GM21576 (cell line): ENCODE measurements around the gene CLPTM1L.
"Not testable (repeated sequence)": the region's sequence is repeated elsewhere in the genome, so short reads cannot be mapped to it uniquely, and the experiment has no call there.

Experiments
- ATAC-seq: cut with Tn5 transposase; IDR thresholded peaks from one replicate; pipeline ENCODE4 v1.9.1; 2021; ENCODE audit warnings: mild to moderate bottlenecking, moderate library complexity; ENCODE audit not compliant: unreplicated experiment

Gene CLPTM1L

DNA sequence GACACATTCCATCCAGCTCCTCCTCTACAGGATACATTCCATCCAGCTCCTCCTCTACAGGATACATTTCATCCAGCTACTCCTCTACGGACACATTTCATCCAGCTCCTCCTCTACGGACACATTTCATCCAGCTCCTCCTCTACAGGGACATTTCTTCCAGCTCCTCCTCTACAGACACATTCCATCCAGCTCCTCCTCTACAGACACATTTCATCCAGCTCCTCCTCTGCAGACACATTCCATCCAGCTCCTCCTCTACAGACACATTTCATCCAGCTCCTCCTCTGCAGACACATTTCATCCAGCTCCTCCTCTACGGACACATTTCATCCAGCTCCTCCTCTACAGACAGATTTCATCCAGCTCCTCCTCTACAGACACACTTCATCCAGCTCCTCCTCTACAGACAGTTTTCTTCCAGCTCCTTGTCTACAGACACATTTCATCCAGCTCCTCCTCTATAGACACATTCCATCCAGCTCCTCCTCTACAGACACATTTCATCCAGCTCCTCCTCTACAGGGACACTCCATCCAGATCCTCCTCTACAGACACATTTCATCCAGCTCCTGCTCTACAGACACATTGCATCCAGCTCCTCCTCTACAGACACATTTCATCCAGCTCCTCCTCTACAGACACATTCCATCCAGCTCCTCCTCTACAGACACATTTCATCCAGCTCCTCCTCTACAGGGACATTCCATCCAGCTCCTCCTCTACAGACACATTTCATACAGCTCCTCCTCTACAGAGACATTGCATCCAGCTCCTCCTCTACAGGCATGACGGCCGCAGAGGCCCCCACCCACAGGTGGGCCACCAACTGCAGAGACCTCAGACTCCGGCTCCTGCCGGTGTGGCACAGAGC is 16.4 kb downstream of the CLPTM1L start:
- not testable (repeated sequence) for ATAC-seq

GRCh38 chr5:1326901-1327756 is 17.8 kb downstream of the CLPTM1L start:
- ATAC-seq: not testable (repeated sequence)

- not testable (repeated sequence) for ATAC-seq
Measured at GRCh38 chr5:1326532-1326875, 18.4 kb downstream of the CLPTM1L start.

DNA sequence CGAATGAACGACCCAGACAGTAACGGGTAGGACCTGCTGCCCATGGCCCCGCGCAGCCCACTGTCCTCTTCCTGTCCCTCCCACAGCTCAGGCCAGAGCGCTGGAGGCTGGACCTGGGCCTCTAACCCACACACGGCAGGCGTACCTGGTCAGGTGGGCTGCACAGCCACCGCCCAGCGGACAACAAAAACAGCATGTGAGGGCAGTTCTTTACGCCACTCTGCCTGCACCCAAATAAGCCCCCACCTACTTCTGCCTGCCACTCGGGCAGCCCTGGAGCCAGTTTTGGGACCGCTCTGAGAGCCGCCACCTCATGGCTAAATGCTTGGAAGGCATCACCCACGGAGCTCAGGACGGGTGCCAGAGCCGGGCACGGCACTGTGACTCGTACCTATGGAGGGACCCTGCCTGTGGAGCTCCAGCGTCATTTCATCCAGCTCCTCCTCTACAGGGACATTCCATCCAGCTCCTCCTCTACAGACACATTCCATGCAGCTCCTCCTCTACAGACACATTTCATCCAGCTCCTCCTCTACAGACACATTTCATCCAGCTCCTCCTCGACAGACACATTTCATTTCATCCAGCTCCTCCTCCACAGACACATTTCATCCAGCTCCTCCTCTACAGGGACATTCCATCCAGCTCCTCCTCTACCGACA is 18.9 kb downstream of the CLPTM1L start:
- no peak for ATAC-seq

- ATAC-seq: no peak
Measured at GRCh38 chr5:1325191-1325741, 19.6 kb downstream of the CLPTM1L start.

DNA sequence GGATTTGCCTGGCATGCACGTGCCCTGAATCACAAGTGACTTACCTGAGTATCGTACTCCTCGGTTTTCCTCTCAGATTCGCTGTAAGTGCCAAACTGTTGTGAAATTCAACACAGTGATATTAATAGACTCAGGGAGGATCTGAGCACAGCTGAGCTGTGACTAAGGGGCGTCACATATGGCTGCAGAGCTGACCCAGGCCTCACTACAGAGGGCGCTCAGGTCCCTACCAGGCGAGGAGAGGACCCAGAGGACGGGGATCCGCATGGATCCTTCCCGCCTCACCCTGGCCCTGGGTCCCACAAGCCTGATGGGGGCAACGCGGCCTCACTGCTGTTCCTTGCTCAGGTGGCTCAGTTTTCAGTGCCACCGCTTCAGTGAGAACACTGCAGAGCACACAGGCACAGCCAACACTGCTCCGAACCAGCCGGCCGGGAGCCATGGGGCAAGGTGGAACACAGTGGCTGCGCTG is 20.1 kb downstream of the CLPTM1L start:
- no peak for ATAC-seq

- ATAC-seq: no peak
Measured at GRCh38 chr5:1324301-1324700, 20.6 kb downstream of the CLPTM1L start.

DNA sequence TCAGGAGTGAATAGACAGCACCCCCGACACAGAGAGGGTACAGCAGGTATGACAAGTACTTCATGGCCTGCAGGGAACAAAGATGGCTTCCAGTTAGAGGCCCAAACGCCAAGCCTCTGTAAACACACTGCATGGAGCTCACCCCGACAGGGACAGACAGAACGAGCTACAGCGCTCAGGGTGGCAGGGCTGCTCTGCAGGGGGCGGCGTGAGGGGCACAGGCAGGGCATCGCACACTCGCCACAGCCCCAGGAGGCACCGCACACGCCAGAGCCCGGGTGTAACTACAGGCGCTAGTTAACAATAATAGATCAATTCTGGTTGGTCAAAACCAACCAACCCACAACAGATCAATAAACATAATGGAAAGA is 21.1 kb downstream of the CLPTM1L start:
- ATAC-seq: no peak

GRCh38 chr5:1322955-1323802 is 21.7 kb downstream of the CLPTM1L start:
- ATAC-seq: no peak

DNA sequence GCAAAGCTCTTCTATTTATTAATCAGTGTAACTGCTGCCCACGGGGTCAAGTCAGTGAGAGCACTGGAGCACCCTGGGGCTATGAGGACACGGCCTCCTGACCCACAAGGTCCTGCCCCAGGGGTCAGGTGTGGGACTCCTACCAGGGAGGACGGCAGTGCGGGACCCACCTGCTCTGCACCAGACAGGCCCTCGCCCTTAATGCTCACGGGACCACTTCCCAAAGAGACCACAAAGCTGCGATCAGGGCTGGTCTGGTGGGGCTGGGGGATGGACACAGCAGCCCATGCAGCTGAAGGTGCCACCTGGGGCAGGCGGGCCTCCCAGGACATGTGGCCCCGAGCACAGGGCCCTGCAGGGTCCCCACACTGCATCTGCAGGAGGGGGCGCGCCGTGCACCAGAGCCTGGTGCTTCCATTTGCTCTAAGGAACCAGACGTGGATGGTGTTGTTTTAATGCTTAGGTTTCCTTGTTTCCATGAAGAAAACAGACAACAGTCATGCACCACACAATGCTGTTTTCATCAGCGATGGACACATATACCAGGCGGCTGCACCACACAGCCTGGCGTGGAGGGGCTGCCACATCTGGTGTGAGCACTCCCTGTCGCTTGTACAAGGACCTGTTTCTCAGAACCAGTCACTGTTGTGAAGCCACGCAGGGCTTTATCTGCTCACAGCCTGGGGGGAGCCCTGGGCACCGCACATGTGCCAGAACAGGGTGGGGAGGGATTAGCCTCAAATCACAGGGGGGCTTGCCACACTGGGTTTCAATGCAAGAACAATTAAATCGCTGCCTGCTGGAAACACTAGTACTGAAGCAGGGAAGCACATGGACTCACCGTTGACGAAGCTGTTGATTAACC is 22.6 kb downstream of the CLPTM1L start:
- no peak for ATAC-seq

GRCh38 chr5:1321576-1321975 is 23.3 kb downstream of the CLPTM1L start:
- no peak for ATAC-seq

DNA sequence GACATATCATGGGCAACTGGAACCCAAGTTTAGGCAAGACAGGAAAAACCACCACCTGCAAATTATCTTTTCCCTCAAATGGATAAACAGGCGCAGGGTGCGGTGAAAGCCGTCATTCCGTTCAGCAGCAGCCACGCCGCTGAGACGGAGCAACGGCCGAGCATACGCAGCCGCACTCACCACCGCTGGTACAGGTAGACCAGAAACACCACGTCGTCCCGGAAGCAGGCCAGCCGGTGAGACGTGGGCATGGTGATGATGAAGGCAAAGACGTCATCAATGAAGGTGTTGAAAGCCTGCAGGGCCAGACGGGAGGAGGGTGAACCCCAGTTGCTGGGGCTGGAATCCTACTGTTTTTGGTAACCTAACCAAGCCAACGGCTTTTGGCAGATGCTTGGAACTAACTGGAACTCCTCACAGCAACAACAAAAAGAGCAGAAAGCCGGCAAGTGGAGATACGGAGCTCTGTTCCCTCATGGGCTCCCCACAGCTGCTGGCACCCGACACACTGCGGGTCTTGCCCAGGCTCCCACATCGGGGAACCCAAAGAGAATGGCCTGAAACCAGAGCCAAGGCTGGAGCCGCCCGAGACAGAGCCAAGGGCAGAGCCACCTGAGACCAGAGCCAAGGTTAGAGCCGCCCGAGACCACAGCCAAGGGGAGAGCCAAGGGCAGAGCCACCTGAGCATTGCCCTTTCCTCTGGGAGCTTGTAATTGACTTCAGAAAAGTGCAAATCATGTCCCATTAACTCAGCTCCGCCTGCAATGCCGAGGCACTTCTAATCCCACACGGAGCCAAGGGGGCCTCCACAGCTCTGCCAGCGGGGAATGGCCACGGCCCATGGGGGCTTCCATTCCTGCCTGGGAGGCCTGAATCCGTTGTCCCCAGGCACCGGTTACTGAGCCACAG is 24.2 kb downstream of the CLPTM1L start:
- no peak for ATAC-seq

DNA sequence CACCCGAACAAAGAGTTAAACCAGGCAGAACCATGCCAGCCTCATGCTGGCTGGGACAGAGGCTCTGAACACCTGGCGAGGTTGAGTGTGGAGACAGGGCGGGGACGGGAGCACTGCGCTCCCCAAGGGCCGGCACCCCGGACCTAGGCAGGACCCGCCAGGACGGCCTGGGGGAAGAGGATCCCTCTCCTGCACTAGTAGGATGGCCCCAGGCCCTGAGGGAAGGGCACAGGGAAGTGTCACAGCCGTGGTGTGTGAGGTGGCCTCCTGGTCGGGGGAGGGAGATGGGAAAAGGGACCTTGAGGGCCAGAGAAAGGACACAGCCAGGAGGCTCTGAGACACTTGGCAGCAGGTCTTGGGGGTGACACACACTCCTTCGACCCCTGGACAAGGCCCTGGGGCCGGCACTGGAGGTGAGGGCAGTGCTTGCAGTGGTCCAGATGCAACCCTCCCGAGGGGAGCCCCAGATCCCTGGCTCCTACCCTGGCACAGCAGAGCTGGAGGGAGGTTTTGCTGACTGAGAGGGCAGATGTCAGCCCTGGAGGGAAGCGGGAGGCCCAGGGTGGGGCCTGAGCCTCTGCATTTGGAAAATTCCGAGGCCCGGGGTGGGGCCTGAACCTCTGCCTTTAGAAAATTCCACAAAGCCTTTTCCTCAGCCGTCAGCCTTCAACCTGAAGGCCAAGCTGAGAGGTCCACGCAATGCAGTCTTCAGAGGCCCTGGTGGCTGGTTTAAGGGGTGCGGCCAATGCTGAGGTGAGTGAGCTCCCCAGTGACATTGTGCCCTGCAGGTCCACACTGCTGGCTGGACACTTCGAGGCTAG is 25.3 kb downstream of the CLPTM1L start:
- no peak for ATAC-seq

DNA sequence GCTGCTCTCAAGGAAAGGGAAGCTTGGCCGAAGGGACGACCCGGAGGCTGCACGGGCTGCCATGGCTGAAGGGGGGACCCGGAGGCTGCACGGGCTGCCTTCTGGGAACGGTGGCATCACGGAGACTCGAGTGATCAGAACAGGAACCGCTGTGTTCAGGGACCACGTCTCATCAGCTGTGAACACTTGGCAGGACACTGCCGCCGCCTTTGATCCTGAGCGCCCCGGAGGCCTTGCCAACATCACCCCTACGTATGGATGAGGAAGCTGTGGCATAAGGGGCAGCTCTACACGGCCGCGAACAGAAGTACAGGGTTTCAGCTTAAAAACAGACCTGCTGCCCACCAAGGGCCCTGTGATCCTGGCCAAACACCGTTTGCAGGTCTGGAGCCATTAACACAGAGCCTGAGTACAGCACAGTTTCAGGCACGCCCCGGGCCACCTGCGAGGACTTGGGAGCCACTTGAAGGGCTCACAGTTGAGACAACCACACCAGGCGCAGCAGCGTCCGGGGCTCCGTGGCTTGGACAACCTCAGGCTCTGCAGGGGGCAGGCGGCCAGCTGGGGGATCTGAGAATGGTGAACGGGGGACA is 26.1 kb downstream of the CLPTM1L start:
- no peak for ATAC-seq

GRCh38 chr5:1317921-1318565 is 26.9 kb downstream of the CLPTM1L start:
- no peak for ATAC-seq

DNA sequence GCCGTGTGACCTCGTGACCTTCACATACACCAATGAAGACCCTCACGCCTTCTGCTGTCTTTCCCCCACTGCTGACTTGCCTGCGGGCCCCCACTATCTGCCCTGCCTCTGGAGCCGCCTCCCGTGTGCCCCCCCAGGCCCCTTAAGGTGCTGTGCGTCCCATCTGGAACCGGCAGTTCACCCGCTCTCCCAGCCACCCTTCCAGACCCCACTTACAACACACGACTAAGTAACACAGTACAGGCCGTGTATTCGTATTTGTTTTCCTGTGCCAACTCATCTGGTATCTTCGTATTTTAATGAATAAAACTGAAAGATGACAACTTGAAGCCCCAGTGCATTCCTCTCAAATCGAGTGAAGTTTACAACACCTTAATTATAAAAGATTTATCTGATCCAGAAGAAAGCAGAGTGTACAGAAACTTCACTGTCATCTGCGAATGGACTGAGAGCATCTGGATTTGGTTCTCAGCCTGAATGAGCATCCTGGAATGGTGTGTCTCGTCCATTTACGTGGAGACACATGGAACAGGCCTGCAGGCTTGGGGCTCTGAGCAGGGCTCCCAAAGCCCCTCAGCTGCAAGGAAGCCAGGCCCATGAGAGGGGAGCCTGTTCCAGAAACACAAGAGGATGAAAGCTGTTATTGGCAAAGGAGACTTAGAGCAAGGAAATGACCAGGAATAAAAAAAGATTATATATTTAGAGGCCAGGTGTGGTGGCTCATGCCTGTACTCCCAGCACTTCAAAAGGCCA is 28.1 kb downstream of the CLPTM1L start:
- ATAC-seq: no peak
